ENCODE measurements around the gene ELOVL5.

ELOVL5 gene

GRCh38 chr6:53264915-53265607 lies 83.7 kb downstream of the ELOVL5 start:
- DNase-seq, result peak; percentile 32

DNA sequence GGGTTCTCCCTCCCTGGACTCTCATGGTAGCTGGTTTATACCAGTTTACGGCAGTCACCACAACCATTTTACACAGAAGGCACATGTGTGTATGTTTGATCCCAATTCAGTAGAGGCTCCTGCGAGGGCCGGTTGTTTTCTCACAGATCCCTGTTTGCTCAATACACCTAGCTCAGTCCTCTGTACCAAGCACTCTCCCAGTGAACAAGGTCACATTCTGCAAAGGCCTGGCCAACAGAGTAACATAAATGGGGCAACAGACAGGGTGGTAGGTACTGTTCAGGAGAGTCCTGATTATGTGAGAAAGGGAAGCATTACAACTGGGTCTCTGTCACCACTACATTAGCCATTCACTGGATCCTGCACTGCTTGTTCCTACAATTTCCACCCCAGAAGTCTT lies 84.4 kb downstream of the ELOVL5 start:
- DNase-seq, result no peak

DNA sequence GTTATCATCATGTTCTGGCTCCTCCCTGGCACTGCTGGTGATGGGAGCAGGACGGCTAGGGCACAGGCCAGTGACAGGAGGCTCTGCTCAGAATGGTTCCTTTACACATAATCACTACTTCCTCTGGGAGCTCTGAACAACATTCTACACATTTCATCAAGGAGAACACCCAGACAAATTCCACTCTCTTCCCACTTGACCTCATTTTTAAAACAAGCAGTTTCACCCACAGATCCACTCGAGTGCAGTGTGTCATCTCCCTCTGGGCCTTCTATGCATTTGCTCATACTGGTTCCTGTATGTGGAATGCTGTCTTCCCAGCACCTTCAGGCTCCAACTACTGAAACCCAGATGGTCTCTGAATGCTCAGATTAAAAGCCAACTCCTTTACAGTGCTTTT lies 84.8 kb downstream of the ELOVL5 start:
- no peak for DNase-seq

DNA sequence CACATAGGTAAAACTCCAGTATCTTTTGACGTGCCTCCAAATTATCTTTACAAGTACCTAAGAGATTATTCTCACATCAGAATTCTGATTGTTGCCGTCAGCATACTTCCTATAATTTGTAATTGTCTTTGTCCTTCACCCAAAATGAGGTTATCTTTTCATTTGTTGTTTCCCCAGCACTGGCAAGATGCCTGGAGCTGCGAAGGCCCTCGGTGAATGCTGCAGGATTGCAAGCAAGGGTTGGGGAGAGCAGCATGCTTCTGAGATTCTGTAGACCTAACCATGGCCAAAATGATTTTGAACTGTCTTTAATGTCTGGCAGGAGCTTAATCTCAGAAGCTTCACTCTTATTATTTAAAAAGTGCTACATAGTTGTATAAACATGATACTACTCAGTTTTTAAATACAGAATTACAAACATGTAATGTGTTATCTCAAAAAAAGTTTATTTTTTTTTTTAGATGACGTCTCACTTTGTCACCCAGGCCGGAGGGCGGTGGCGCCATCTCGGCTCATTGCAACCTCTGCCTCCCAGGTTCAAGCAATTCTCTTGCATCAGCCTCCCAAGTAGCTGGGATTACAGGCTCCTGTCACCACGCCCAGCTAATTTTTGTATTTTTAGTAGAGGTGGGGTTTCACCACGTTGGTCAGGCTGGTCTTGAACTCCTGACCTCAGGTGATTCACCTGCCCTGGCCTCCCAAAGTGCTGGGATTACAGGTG lies 88.7 kb downstream of the ELOVL5 start:
- no peak for DNase-seq

GRCh38 chr6:53258774-53259155 lies 90.0 kb downstream of the ELOVL5 start:
- DNase-seq, result peak; percentile 19

DNA sequence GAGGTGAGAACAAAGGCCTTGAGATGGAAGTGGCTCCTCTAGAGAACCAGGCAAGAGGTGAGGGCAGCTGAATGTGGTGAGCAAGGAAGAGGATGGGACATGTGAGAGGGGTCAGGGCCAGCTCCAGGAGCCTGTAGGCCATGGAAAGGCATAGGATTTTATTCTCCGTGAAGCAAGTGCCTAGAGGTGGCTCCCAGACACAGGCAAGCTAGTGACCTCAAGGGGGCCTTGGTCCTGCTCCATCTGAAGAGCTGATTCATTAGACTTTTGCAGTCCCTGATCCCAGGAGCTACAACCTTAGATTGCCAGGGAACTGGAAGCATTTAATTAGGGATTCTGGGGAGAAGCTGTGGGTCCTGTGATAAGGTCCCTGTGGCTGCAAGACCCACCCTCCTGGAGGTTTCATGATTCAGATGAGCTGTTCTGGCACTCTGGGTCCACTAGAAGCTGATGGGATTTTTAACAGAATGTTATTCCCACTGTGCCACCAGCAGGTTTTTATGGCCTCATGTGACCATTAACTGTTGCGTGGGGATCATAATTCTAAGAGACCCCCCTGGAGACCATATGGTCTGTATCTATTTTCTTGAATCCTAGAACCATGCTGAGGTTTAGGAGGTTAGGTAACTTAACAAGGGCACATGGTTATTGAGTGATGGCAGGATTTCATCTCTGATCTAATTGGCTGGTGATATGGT lies 90.5 kb downstream of the ELOVL5 start:
- DNase-seq, result no peak

- DNase-seq, result no peak
These were observed 91.2 kb downstream of the ELOVL5 start for GRCh38 chr6:53257533-53257932.

GRCh38 chr6:53257001-53257400 lies 91.7 kb downstream of the ELOVL5 start:
- no peak for DNase-seq

GRCh38 chr6:53252177-53252692 lies 96.5 kb downstream of the ELOVL5 start:
- DNase-seq, result no peak

DNA sequence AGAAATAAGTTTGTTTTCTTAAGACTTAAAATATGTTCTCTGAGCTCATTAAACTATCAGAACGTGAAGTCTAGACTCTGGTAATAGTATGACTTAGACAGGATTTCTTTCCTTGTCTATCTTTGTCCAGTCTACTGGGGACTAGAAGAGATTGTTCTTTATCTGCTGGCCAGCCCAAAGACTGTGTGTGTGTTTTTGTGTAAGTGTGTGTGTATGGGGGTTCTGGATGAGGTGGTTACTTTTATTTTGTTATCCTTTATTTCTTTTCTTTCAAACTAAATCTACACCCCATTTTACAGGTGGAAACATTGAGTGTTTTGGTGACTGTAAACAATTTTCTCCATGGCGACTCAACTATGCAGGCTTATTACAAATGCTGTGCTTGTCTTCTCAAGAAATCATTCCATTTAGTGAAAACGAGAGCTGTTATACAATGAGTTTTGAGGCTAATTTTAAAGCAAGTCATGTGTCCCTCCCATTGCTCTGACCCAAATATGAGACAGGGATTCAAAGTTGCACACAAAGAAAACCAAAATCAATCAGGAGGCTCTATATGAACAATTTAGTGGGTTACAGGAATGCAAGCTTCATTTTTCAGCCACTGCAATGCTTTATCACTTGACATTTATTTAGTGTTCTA lies 97.6 kb downstream of the ELOVL5 start:
- no peak for DNase-seq

- DNase-seq, result peak; percentile 43
These were observed 98.3 kb downstream of the ELOVL5 start for GRCh38 chr6:53250176-53251032.

GRCh38 chr6:53246924-53247323 lies 101.8 kb downstream of the ELOVL5 start:
- no peak for DNase-seq

DNA sequence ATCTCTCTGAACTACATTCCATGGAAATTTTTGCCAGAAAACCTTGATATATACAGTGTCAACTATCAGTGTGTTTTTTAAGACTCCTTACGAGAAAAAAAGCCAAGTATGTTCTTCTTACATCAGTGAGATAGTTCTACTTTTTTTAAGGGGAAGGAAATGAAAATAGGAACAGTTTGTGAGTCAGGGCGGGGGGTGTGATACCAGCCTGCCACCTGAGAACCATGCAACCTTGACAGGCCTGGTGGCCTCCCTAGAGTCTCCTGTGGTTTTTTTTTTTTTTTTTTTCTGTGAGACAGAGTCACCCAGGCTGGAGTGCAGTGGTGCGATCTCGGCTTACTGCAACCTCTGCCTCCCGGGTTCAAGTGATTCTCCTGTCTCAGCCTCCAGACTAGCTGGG lies 103.8 kb downstream of the ELOVL5 start:
- DNase-seq, result peak; percentile 51

DNA sequence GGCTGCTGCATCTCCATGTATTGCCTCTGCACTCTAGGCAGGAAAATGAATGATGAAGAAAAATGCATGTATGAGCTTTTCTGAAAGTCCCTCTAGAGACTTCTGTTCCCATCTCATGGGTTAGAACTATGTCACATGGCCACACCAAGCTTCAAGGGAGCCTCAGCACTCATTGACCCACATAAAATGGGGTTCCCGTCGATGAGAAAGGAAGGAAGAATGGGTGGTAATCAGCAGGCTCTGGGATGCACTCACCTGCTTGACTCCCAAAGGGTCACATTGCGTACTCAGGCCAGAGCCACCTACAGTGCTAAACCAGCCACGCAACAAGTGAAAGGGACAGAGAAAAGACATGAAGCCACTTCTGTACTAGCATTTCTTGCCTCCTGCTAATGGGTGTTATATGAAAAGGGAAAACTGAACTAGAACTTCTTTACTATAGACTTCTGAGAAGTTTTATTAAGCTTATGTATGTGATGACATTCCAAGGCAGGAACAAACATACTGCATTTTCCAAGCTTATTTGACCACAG lies 104.3 kb downstream of the ELOVL5 start:
- DNase-seq, result no peak

DNA sequence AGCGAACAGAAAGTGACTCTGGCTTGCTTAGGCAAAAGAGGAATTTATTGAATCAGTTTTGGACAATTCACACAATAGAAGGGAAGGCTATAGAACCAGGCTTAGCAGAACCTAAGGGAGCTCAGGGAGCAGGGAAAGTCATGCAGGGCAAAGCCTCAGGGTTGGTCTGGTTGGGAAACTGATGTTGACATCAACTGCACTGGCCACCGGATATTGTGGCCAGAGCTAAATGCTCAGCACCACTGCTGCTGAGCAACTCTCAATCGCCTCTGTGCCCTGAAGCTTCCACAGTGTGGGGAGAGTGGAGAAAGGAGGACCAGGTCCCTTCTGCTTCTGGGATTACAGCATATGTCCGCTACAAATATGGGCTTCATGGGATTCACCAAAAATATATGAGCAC lies 106.8 kb downstream of the ELOVL5 start:
- peak; percentile 76 for DNase-seq

DNA sequence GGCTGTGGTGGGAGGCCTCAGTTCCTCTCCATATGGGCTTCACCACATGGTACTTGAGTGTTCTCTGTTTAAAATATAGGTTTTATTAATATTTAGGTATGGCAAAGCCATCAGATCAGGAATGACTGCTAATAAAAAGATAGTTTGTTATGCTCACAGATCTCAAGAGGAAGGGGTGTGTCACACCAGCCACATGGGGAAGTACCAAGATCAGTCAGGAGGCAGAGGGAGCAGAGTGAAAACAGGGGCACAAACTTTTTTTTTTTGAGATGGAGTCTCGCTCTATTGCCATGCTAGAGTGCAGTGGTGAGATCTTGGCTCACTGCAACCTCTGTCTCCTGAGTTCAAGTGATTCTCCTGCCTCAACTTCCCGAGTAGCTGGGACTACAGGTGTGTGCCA lies 108.0 kb downstream of the ELOVL5 start:
- DNase-seq, result peak; percentile 56

- DNase-seq, result no peak
These were observed 108.6 kb downstream of the ELOVL5 start for GRCh38 chr6:53240139-53240538.

DNA sequence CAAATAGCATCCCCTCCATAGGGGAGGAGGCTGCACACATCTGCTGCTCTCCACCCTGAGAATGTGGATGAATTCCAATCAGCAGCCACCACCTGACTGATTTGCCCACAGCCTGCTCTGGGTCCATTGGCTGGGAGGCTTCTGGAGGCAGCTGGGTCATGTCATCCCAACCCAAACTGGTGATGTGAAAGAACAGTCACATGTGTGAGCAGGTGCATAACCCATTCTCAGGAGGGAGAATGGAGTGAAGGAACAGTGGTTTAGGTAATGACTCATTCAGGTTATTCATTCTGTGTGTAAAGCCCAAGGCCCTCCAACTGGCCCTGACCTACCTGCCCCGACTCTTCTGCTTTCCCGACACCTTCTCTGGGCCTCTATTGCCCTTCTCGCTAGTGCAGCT lies 109.2 kb downstream of the ELOVL5 start:
- no peak for DNase-seq

GRCh38 chr6:53238311-53238710 lies 110.4 kb downstream of the ELOVL5 start:
- no peak for DNase-seq

DNA sequence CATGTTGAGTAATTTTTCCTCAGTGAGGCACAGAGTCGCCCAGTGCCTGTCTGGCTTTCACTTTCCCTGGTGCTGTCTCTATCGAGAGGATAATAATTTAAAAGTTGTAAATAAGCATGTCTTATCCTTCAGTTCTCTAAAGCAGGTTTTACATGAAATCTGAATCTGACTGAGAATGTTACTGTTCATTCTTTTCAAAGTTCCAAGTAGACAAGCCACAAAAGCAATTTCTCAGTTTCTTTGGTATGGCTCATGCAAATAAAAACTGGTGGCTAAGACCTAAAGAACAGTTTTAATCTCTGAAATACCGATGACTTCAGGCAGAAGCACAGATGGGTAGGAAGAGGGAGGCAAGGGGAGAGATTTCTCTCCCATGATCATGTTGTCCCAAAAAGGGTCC lies 112.5 kb downstream of the ELOVL5 start:
- peak; percentile 16 for DNase-seq

DNA sequence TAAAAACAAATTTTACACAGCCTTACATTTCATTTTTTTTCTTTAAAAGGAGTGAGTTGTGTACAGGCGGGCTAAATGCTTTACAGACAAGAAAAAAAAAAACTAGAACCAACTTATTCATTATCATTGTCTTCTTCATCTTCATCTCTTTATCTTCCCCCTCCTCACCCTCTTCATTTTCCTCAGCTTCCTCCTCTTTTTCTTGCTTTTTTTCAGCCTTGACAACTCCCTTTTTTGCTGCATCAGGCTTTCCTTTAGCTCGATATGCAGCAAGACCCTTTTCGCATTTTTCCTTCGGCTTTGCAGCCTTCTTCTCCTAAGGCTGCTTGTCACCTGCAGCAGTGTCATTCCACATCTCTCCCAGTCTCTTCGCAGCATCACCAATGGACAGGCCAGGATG lies 113.2 kb downstream of the ELOVL5 start:
- DNase-seq, result no peak

- DNase-seq, result no peak
These were observed 115.4 kb downstream of the ELOVL5 start for GRCh38 chr6:53233309-53233708.

All from suppressor macrophage treated with lipopolysaccharide for 4 hours (primary cell).